HG03460 (cell line): ENCODE data around the gene TBC1D22A.

Source experiments
- ATAC-seq: cut with Tn5 transposase; IDR thresholded peaks from one replicate; pipeline ENCODE4 v1.9.1; 2021; ENCODE audit not compliant: unreplicated experiment

The TBC1D22A gene

GRCh38 chr22:47021371-47022074, 259.1 kb downstream of the TBC1D22A start:
- no peak for ATAC-seq

- no peak for ATAC-seq
Observed at GRCh38 chr22:47022075-47022473, 259.6 kb downstream of the TBC1D22A start.

- ATAC-seq: no peak
Observed at GRCh38 chr22:47022475-47022874, 260.0 kb downstream of the TBC1D22A start.

GRCh38 chr22:47023871-47024270, 261.4 kb downstream of the TBC1D22A start:
- no peak for ATAC-seq

- ATAC-seq: no peak
Observed at GRCh38 chr22:47027766-47028165, 265.3 kb downstream of the TBC1D22A start.

- ATAC-seq: no peak
Observed at GRCh38 chr22:47029244-47030074, 267.0 kb downstream of the TBC1D22A start.

GRCh38 chr22:47030143-47030661, 267.8 kb downstream of the TBC1D22A start:
- no peak for ATAC-seq

GRCh38 chr22:47030881-47031627, 268.6 kb downstream of the TBC1D22A start:
- no peak for ATAC-seq

GRCh38 chr22:47031628-47031915, 269.1 kb downstream of the TBC1D22A start:
- ATAC-seq: no peak

GRCh38 chr22:47032091-47032943, 269.9 kb downstream of the TBC1D22A start:
- ATAC-seq: no peak

GRCh38 chr22:47032956-47033647, 270.7 kb downstream of the TBC1D22A start:
- ATAC-seq: no peak

GRCh38 chr22:47033648-47034000, 271.2 kb downstream of the TBC1D22A start:
- ATAC-seq: no peak

GRCh38 chr22:47034076-47034808, 271.8 kb downstream of the TBC1D22A start:
- ATAC-seq: no peak

GRCh38 chr22:47034905-47035419, 272.5 kb downstream of the TBC1D22A start:
- ATAC-seq: no peak

GRCh38 chr22:47035425-47035881, 273.0 kb downstream of the TBC1D22A start:
- ATAC-seq: no peak

- ATAC-seq: no peak
Observed at GRCh38 chr22:47036352-47036751, 273.9 kb downstream of the TBC1D22A start.

- no peak for ATAC-seq
Observed at GRCh38 chr22:47036936-47037485, 274.6 kb downstream of the TBC1D22A start.

- ATAC-seq: no peak
Observed at GRCh38 chr22:47038206-47038835, 275.9 kb downstream of the TBC1D22A start.
